Ovary (tissue), 10 donors: Measurements from ENCODE around the gene ASB16. TPM values are rescaled to one million over a fixed set of nuclear protein-coding genes. Genes with fewer than 3 reads are reported as not detected.

Source experiments
- DNase-seq, 5 donors: peaks; one replicate each; pipeline ENCODE4 v3.0.0-alpha.2; 2019 to 2020
- H3K27ac ChIP-seq, 2 donors: fragments of 200-600 bp; one replicate each; pipeline versions ENCODE4 v1.5.1 to v1.8.0; 2019 to 2022
- H3K27me3 ChIP-seq: fragments of 200-600 bp; one replicate; pipeline ENCODE4 v1.8.0; 2022
- H3K36me3 ChIP-seq: fragments of 200-600 bp; sonication (generic); one replicate; pipeline ENCODE4 v1.5.1; 2019
- H3K4me1 ChIP-seq: one replicate; pipeline ENCODE4 v1.8.1; 2013; ENCODE audit warnings: mild to moderate bottlenecking, moderate library complexity; ENCODE audit not compliant: insufficient read depth
- H3K4me3 ChIP-seq: fragments of 200-600 bp; sonication (generic); one replicate; pipeline ENCODE4 v1.5.1; 2017
- H3K9me3 ChIP-seq, 2 donors: fragments of 200-600 bp in 1 of 2; sonication (generic) in 1 of 2; one replicate each; pipeline versions ENCODE4 v1.5.1 to v1.8.1; 2013 to 2019; ENCODE audit warnings: mild to moderate bottlenecking in 1 of 2, moderate library complexity in 1 of 2
- EP300 ChIP-seq: sonication (generic); formaldehyde crosslinking; IDR thresholded peaks from one replicate; pipeline ENCODE4 v1.6.1; 2017; ENCODE audit warnings: antibody characterized with exemption
- POLR2A ChIP-seq: fragments of 450-650 bp; IDR thresholded peaks from one replicate; pipeline ENCODE4 v1.6.1; 2017; ENCODE audit warnings: antibody characterized with exemption, mild to moderate bottlenecking, moderate library complexity
- whole genome bisulfite sequencing, 3 donors: extraction: QIAGEN DNeasy Blood & Tissue Kit in 1 of 3; methylation state at CpG; one replicate each; pipeline versions ENCODE4 v1.1.5 to v1.1.7; 2013 to 2017; 5-methylcytosine and 5-hydroxymethylcytosine counted together
- intact Hi-C, 4 donors: fragments of 100-400 bp; cut with DNase I; formaldehyde crosslinking; loops; one replicate each; pipeline versions ENCODE4 v1.11.0 to v1.15.1; 2022 to 2023
- long read RNA-seq, 3 donors: library from polyadenylated mRNA in 2 of 3; unstranded in 2 of 3; transcript quantifications; one replicate each; pipeline ENCODE4 v2.0.0 and lab custom pipeline, GENCODE V29; 2021 to 2026
- polyA plus RNA-seq, 2 donors: library from polyadenylated mRNA; stranded (reverse); fragments of 200-250 nt in 1 of 2; fragments of 350-450 nt in 1 of 2; fragmentation: Illumina TruSeq in 1 of 2; extraction: RNeasy Lipid Tissue Mini Kit (QIAGEN cat#74804) in 1 of 2; gene quantifications; one replicate each; pipeline ENCODE4 v1.2.3, GENCODE V29; 2013 to 2014
- total RNA-seq, 7 donors: library from RNA; depleted of rRNA in 2 of 7; stranded (reverse); fragments of >200 nt in 2 of 7; fragmentation: NEBNext Ultra II Directional in 3 of 7; extraction: Animal tissue kit (Norgen Biotek cat#: 25700) in 3 of 7; gene quantifications; one replicate each; pipeline versions ENCODE4 v1.1.0 to v1.2.4, GENCODE V29; 2016 to 2023
- TF ChIP-seq, protein P1 (sequence below), 3 donors: fragments of 450-650 bp in 2 of 3; fragments of 200-600 bp in 1 of 3; IDR thresholded peaks; one replicate each; pipeline versions ENCODE4 v1.5.1 to v1.8.0; 2016 to 2022; ENCODE audit warnings: antibody characterized with exemption in 3 of 3, mild to moderate bottlenecking in 1 of 3
- donor health status: DM: no; HTN: no; CAD: no; lungs with moderate emphysema.
- donor health status: DM: no; HTN: no; CAD: no.
- donor health status: Bipolar disorder and iron deficiency.
- donor health status: DM: yes; HTN: yes; CAD: no.
- donor health status: DM: no; HTN: no; CAD: no.
- donor health status: DM: yes; HTN: yes; CAD: no.

Gene ASB16, protein sequence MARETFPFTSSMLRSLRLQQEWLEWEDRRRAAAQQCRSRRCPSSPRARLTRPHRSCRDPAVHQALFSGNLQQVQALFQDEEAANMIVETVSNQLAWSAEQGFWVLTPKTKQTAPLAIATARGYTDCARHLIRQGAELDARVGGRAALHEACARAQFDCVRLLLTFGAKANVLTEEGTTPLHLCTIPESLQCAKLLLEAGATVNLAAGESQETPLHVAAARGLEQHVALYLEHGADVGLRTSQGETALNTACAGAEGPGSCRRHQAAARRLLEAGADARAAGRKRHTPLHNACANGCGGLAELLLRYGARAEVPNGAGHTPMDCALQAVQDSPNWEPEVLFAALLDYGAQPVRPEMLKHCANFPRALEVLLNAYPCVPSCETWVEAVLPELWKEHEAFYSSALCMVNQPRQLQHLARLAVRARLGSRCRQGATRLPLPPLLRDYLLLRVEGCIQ
- 1 to 10 TPM in 3 of 7 donors, under 1 TPM in 3, not detected in 1; 0.24 to 1.8 (median 0.98) TPM for total RNA-seq
- polyA plus RNA-seq = 1 to 10 TPM in 1 of 2 donors, under 1 TPM in 1; 0.10 to 1.3 TPM
- long read RNA-seq, donor 1, partial matches to known transcripts = 0 of 9 reads
- long read RNA-seq, donor 1, other reads (novel, unspliced or antisense) = 9 of 9 reads
- long read RNA-seq, donor 2 = 0 reads
- long read RNA-seq, donor 3, partial matches to known transcripts = 0 of 32 reads
- long read RNA-seq, donor 3, other reads (novel, unspliced or antisense) = 32 of 32 reads

GRCh38 chr17:44170499-44171201 lies at the start of gene ASB16:
ASB16 (plus strand) TSS chr17:44170704; CDS start chr17:44170790, 86 bp downstream.
- Histone ChIP-seq H3K27me3 (no peaks in the 10 kb centered on the region), H3K4me1 (peaks cover 6% of the 10 kb centered on the region), H3K36me3 (no peaks in the 10 kb centered on the region), H3K9me3 (no peaks in the 10 kb centered on the region), H3K27ac (peak within 1 kb of the TSS; percentile 16 to 28), H3K4me3 (peak within 1 kb of the TSS; percentile 4)
- WGBS, 3 donors = 6 to 15% (median 12%) methylated on average over 21 of the region's 21 CpGs
- DNase-seq = peak in 1 of 5 donors; percentile 45
- TF ChIP-seq EP300 (no peak), POLR2A (no peak)
- TF ChIP-seq, protein P1, sequence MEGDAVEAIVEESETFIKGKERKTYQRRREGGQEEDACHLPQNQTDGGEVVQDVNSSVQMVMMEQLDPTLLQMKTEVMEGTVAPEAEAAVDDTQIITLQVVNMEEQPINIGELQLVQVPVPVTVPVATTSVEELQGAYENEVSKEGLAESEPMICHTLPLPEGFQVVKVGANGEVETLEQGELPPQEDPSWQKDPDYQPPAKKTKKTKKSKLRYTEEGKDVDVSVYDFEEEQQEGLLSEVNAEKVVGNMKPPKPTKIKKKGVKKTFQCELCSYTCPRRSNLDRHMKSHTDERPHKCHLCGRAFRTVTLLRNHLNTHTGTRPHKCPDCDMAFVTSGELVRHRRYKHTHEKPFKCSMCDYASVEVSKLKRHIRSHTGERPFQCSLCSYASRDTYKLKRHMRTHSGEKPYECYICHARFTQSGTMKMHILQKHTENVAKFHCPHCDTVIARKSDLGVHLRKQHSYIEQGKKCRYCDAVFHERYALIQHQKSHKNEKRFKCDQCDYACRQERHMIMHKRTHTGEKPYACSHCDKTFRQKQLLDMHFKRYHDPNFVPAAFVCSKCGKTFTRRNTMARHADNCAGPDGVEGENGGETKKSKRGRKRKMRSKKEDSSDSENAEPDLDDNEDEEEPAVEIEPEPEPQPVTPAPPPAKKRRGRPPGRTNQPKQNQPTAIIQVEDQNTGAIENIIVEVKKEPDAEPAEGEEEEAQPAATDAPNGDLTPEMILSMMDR (IDR thresholded peaks at IDR 0.05) = no peak
- intact Hi-C loops = no loop called here

GRCh38 chr17:44120851-44121605 lies 49.5 kb upstream of the ASB16 start:
- no peak overlapping the region for H3K27ac ChIP-seq
- H3K4me3 ChIP-seq = no peak overlapping the region
- H3K27me3 ChIP-seq = no peaks in the 10 kb centered on the region
- no peaks in the 10 kb centered on the region for H3K36me3 ChIP-seq
- DNase-seq = no peak
- intact Hi-C loops = loop anchor here in 1 of 4 donors (5.0 kb wide), 1 partner anchor 54 kb away; the partner anchor contains the start of gene LSM12
- TF ChIP-seq EP300 (no peak), POLR2A (no peak)
- TF ChIP-seq, protein P1 (IDR thresholded peaks at IDR 0.05) = no peak
- no peaks in the 10 kb centered on the region for H3K9me3 ChIP-seq
- WGBS, 3 donors = 49 to 55% (median 55%) methylated on average over 9 of the region's 9 CpGs
- peaks cover 16% of the 10 kb centered on the region for H3K4me1 ChIP-seq

- Histone ChIP-seq H3K4me1 (peaks cover 16% of the 10 kb centered on the region), H3K9me3 (no peaks in the 10 kb centered on the region), H3K27ac (peak overlapping the region; percentile 93 to 100), H3K4me3 (peak overlapping the region; percentile 82), H3K27me3 (no peaks in the 10 kb centered on the region), H3K36me3 (no peaks in the 10 kb centered on the region)
- 18 to 30% (median 26%) methylated on average over 1 of the region's 1 CpG for WGBS, 3 donors
- intact Hi-C loops = loop anchor here in 1 of 4 donors (5.0 kb wide), 1 partner anchor 55 kb away; the partner anchor contains the start of gene LSM12
- no peak for TF ChIP-seq POLR2A
- no peak for TF ChIP-seq EP300
- TF ChIP-seq, protein P1 (IDR thresholded peaks at IDR 0.05) = no peak
- no peak for DNase-seq
Observed at GRCh38 chr17:44121997-44122815, 48.3 kb upstream of the ASB16 start.
